CD4-positive, alpha-beta T cell (primary cell): Measurements from ENCODE around the gene PSMD11. TPM values are rescaled to one million over a fixed set of nuclear protein-coding genes. Genes with fewer than 3 reads are reported as not detected.

Experiments used
- ATAC-seq: fragments of 200-7000 bp; cut with Tn5 transposase; one replicate; pipeline ENCODE4 v1.10.0; 2022; ENCODE audit warnings: mild to moderate bottlenecking; ENCODE audit not compliant: poor library complexity
- CTCF ChIA-PET: fragments of 350-600 bp; sonication (Branson Sonifier 250); formaldehyde crosslinking; loops from one replicate; lab custom pipeline; 2021; ENCODE audit warnings: antibody characterized with exemption, inconsistent platforms; lab: Charles Lee
- POLR2A ChIA-PET: fragments of 350-600 bp; sonication (Branson Sonifier 250); formaldehyde crosslinking; loops from one replicate; lab custom pipeline; 2021; ENCODE audit warnings: antibody characterized with exemption, inconsistent platforms; lab: Charles Lee
- DNase-seq, 14 experiments: peaks; one replicate each; pipeline ENCODE4 v3.0.0-alpha.2; 2013 to 2020; ENCODE audit warnings: mixed read lengths in 2 of 14
- H3K27ac ChIP-seq, 2 donors: one replicate each; pipeline versions ENCODE4 v1.5.1 to v1.7.0; 2013; ENCODE audit warnings: low read length in 2 of 2, low read depth in 1 of 2, mild to moderate bottlenecking in 1 of 2
- H3K27me3 ChIP-seq, 2 experiments: 1 replicate in 1 of 2; 2 replicates in 1 of 2; pipeline versions ENCODE4 v1.6.1 to v1.7.0; 2013; ENCODE audit warnings: low read length in 2 of 2, control low read depth in 1 of 2, mild to moderate bottlenecking in 1 of 2, moderate library complexity in 1 of 2; ENCODE audit not compliant: insufficient read depth in 2 of 2, control insufficient read depth in 1 of 2
- H3K36me3 ChIP-seq: one replicate; pipeline ENCODE4 v1.6.1; 2013; ENCODE audit warnings: low read length, control low read depth; ENCODE audit not compliant: insufficient read depth
- H3K4me1 ChIP-seq: one replicate; pipeline ENCODE4 v1.6.1; 2013; ENCODE audit warnings: low read length, control low read depth; ENCODE audit not compliant: insufficient read depth
- H3K4me3 ChIP-seq: one replicate; pipeline ENCODE4 v1.5.1; 2013; ENCODE audit warnings: mild to moderate bottlenecking, low read length, moderate library complexity
- H3K9me3 ChIP-seq, 2 experiments: 1 replicate in 1 of 2; 2 replicates in 1 of 2; pipeline versions ENCODE4 v1.6.1 to v1.7.0; 2013; ENCODE audit warnings: low read length in 2 of 2, mild to moderate bottlenecking in 2 of 2, control low read depth in 1 of 2, moderate library complexity in 1 of 2; ENCODE audit not compliant: control insufficient read depth in 1 of 2, insufficient read depth in 1 of 2
- H3K27ac Mint-ChIP-seq: one replicate; pipeline ENCODE4 v1.8.0; 2020; ENCODE audit warnings: mixed read lengths
- H3K27me3 Mint-ChIP-seq: one replicate; pipeline ENCODE4 v1.8.0; 2021; ENCODE audit warnings: mixed read lengths
- H3K36me3 Mint-ChIP-seq: one replicate; pipeline ENCODE4 v1.8.0; 2021; ENCODE audit warnings: low read depth, mixed read lengths
- H3K4me1 Mint-ChIP-seq: one replicate; pipeline ENCODE4 v1.8.0; 2021; ENCODE audit warnings: low read depth, mixed read lengths
- H3K4me3 Mint-ChIP-seq: one replicate; pipeline ENCODE4 v1.8.0; 2020; ENCODE audit warnings: mild to moderate bottlenecking, mixed read lengths
- H3K9me3 Mint-ChIP-seq: one replicate; pipeline ENCODE4 v1.8.0; 2020; ENCODE audit warnings: mixed read lengths
- intact Hi-C, 2 experiments: fragments of 100-400 bp; cut with DNase I in 1 of 2; cut with micrococcal nuclease in 1 of 2; formaldehyde crosslinking; loops; one replicate each; pipeline versions ENCODE4 v1.15.1 to v1.9.0; 2023 to 2025; cut with DNase I, micrococcal nuclease
- total RNA-seq, 174 experiments: library from RNA in 2 of 174; stranded (reverse) in 2 of 174; gene quantifications; one replicate each; pipeline ENCODE4 v1.2.3 and lab custom pipeline; 2021 to 2026
- TF ChIP-seq, protein P1 (sequence below): fragments of 200-600 bp; IDR thresholded peaks from one replicate; pipeline ENCODE4 v1.8.0; 2022; ENCODE audit warnings: antibody characterized with exemption, mild to moderate bottlenecking

The PSMD11 gene
- total RNA-seq, 2 experiments from 2014 or later: 67.6 to 68.7 TPM

- no peaks in the 10 kb centered on the region for H3K9me3 ChIP-seq
- peaks cover 28% of the 10 kb centered on the region for H3K36me3 ChIP-seq
- POLR2A ChIA-PET: interaction anchor here (1.4 to 2.2 kb wide), 3 partner anchors 8 to 105 kb away, joined by 6 to 21 read pairs (median 10); partner anchors contain the start of gene CDK5R1
- no peak for DNase-seq
- H3K4me1 Mint-ChIP-seq: peaks cover 40% of the 10 kb centered on the region
- TF ChIP-seq, protein P1, sequence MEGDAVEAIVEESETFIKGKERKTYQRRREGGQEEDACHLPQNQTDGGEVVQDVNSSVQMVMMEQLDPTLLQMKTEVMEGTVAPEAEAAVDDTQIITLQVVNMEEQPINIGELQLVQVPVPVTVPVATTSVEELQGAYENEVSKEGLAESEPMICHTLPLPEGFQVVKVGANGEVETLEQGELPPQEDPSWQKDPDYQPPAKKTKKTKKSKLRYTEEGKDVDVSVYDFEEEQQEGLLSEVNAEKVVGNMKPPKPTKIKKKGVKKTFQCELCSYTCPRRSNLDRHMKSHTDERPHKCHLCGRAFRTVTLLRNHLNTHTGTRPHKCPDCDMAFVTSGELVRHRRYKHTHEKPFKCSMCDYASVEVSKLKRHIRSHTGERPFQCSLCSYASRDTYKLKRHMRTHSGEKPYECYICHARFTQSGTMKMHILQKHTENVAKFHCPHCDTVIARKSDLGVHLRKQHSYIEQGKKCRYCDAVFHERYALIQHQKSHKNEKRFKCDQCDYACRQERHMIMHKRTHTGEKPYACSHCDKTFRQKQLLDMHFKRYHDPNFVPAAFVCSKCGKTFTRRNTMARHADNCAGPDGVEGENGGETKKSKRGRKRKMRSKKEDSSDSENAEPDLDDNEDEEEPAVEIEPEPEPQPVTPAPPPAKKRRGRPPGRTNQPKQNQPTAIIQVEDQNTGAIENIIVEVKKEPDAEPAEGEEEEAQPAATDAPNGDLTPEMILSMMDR: no peak
- no peaks in the 10 kb centered on the region for H3K27me3 ChIP-seq
- H3K36me3 Mint-ChIP-seq: peaks cover 52% of the 10 kb centered on the region
- no peaks in the 10 kb centered on the region for H3K27me3 Mint-ChIP-seq
- H3K9me3 Mint-ChIP-seq: no peaks in the 10 kb centered on the region
- H3K4me3 Mint-ChIP-seq: peak overlapping the region; percentile 90
- H3K4me3 ChIP-seq: peak overlapping the region; percentile 92
- no peak for ATAC-seq
- no peak overlapping the region for H3K27ac ChIP-seq
- CTCF ChIA-PET: interaction anchor here (1.7 to 3.1 kb wide), 3 partner anchors 18 to 94 kb away, joined by 5 to 37 read pairs (median 21); partner anchors contain the start of gene CDK5R1
- H3K27ac Mint-ChIP-seq: peak overlapping the region; percentile 18
- H3K4me1 ChIP-seq: peaks cover 17% of the 10 kb centered on the region
- intact Hi-C loops: loop anchor here in 1 of 2 experiments (5.0 to 10.0 kb wide), 2 partner anchors 432 to 511 kb away; partner anchors contain the start of genes MYO1D and SUZ12
Measured at GRCh38 chr17:32445497-32445896, 1.2 kb downstream of the PSMD11 start.

- no peaks in the 10 kb centered on the region for H3K27me3 Mint-ChIP-seq
- ATAC-seq: no peak
- no peaks in the 10 kb centered on the region for H3K9me3 Mint-ChIP-seq
- no peak overlapping the region for H3K27ac ChIP-seq
- H3K36me3 ChIP-seq: peaks cover 31% of the 10 kb centered on the region
- H3K4me3 Mint-ChIP-seq: peak overlapping the region; percentile 90
- intact Hi-C loops: loop anchor here in 1 of 2 experiments (5.0 to 10.0 kb wide), 2 partner anchors 431 to 511 kb away; partner anchors contain the start of genes MYO1D and SUZ12
- H3K4me1 ChIP-seq: peaks cover 17% of the 10 kb centered on the region
- H3K9me3 ChIP-seq: no peaks in the 10 kb centered on the region
- CTCF ChIA-PET: interaction anchor here (3.1 kb wide), 1 partner anchor 40 kb away, joined by 21 read pairs; the partner anchor contains the start of gene CDK5R1
- TF ChIP-seq, protein P1: no peak
- peak in 2 of 14 experiments; percentile 18 to 35 for DNase-seq
- peaks cover 57% of the 10 kb centered on the region for H3K36me3 Mint-ChIP-seq
- H3K4me3 ChIP-seq: peak overlapping the region; percentile 92
- H3K27ac Mint-ChIP-seq: peak overlapping the region; percentile 18
- peaks cover 45% of the 10 kb centered on the region for H3K4me1 Mint-ChIP-seq
- POLR2A ChIA-PET: interaction anchor here (2.2 kb wide), 1 partner anchor 40 kb away, joined by 21 read pairs; the partner anchor contains the start of gene CDK5R1
- H3K27me3 ChIP-seq: no peaks in the 10 kb centered on the region
Measured at GRCh38 chr17:32445971-32446370, 1.7 kb downstream of the PSMD11 start.

GRCh38 chr17:32446949-32447348, 2.6 kb downstream of the PSMD11 start:
- intact Hi-C loops: loop anchor here in 1 of 2 experiments (5.0 to 10.0 kb wide), 2 partner anchors 430 to 512 kb away; partner anchors contain the start of genes MYO1D and SUZ12
- Mint-ChIP-seq H3K4me1 (peaks cover 51% of the 10 kb centered on the region), H3K27me3 (no peaks in the 10 kb centered on the region), H3K9me3 (no peaks in the 10 kb centered on the region), H3K4me3 (peak overlapping the region; percentile 52), H3K36me3 (peaks cover 67% of the 10 kb centered on the region), H3K27ac (no peak overlapping the region)
- H3K4me1 ChIP-seq: peaks cover 17% of the 10 kb centered on the region
- CTCF ChIA-PET: no interaction called here
- H3K27me3 ChIP-seq: no peaks in the 10 kb centered on the region
- H3K36me3 ChIP-seq: peaks cover 41% of the 10 kb centered on the region
- no peak for DNase-seq
- H3K9me3 ChIP-seq: no peaks in the 10 kb centered on the region
- POLR2A ChIA-PET: no interaction called here
- ATAC-seq: no peak
- H3K4me3 ChIP-seq: no peak overlapping the region
- TF ChIP-seq, protein P1: no peak
- H3K27ac ChIP-seq: no peak overlapping the region
